ENCODE measurements around the gene SLC7A11.
A peak's percentile ranks its signal among the peaks of the same experiment; 100 is the strongest.
"Not testable (repeated sequence)": the region's sequence is repeated elsewhere in the genome, so short reads cannot be mapped to it uniquely, and the experiment has no call there.

Gene SLC7A11

DNA sequence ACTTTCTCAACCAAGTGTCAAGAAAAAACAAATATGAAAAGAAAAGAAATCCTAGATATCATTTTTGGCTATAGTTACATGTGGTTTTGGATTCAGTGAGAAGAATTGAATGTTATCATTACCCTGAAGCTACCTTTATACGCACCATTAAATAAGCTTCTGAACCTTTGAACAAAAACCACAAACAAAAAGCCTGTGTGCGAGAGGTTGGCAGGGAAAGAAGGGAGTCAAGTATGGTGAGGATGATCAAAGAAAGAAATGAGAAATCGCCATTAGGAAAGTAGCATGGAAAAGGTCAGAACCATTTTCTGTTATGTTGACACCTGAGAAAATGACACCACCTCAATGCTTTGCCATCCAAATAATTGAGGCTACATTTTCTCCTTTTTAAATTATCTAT is 1.2 kb upstream of the SLC7A11 start:
- Mint-ChIP-seq H3K4me1 (peaks cover 22% of the 10 kb centered on the region), H3K9me3 (no peaks in the 10 kb centered on the region), H3K4me3 (no peak overlapping the region), H3K36me3 (ENCODE audit: low read depth) (no peaks in the 10 kb centered on the region), H3K27ac (peak overlapping the region in 1 of 3 experiments; percentile 30), H3K27me3 (ENCODE audit: low read depth) (no peaks in the 10 kb centered on the region)
- TF ChIP-seq, protein P1, sequence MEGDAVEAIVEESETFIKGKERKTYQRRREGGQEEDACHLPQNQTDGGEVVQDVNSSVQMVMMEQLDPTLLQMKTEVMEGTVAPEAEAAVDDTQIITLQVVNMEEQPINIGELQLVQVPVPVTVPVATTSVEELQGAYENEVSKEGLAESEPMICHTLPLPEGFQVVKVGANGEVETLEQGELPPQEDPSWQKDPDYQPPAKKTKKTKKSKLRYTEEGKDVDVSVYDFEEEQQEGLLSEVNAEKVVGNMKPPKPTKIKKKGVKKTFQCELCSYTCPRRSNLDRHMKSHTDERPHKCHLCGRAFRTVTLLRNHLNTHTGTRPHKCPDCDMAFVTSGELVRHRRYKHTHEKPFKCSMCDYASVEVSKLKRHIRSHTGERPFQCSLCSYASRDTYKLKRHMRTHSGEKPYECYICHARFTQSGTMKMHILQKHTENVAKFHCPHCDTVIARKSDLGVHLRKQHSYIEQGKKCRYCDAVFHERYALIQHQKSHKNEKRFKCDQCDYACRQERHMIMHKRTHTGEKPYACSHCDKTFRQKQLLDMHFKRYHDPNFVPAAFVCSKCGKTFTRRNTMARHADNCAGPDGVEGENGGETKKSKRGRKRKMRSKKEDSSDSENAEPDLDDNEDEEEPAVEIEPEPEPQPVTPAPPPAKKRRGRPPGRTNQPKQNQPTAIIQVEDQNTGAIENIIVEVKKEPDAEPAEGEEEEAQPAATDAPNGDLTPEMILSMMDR (IDR thresholded peaks at IDR 0.05; ENCODE audit: unreplicated experiment in 3 of 3), result no peak

DNA sequence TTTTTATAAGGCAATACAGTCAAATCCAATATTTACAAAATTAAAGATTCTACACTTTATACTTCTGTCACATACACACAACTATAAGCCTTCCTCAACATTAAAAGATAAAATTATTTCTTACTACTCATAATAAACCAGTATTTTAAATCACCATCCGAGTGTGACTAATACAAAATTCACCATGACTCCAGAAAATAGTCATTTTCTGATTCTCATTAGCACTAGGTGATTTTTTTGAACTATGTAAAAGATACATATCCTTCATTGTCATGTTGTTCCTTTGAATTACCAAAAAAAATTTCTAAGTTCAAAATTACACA is 646 bp upstream of the SLC7A11 start:
- H3K4me1 Mint-ChIP-seq, result peaks cover 22% of the 10 kb centered on the region
- peak overlapping the region in 2 of 3 experiments; percentile 86 to 89 for H3K27ac Mint-ChIP-seq
- H3K4me3 Mint-ChIP-seq, result peak overlapping the region; percentile 55 to 87 (median 80)
- no peaks in the 10 kb centered on the region for H3K27me3 Mint-ChIP-seq (ENCODE audit: low read depth)
- no peaks in the 10 kb centered on the region for H3K36me3 Mint-ChIP-seq (ENCODE audit: low read depth)
- TF ChIP-seq, protein P1 (IDR thresholded peaks at IDR 0.05; ENCODE audit: unreplicated experiment in 3 of 3), result no peak
- no peaks in the 10 kb centered on the region for H3K9me3 Mint-ChIP-seq

DNA sequence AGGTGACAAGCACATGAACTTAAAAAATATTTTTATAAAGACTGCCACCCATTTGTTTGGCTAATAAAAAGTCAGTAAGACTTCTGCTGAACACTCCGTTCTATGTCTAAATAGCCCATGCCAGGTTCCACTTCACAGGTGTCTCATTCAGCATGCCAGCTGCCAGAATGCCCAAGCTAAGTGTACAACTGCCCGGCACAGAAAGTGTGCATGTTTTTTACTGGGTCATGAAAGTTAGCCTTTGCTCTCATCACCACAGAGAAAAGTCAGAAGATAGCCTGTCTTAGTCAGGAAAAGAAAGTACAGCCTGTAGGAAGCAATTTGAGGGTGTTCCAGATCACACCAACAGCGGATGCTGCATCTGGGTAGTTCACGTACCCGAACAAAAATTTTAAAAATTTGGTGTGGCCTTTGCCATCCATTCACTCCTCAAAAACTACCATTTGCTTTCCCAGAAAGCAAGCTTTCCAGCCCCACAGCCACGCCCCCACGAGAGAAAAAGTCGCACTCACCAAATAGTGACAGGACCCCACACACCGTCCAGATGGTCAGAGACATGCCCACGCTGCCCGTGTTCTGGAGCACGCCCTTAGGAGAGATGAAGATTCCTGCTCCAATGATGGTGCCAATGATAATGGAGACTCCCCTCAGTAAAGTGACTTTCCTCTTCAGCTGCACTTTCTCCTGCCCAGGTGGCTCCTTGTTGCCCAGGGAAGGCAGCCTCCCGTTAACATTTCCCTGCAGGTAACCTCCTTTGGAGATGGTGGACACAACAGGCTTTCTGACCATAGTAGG is 671 bp downstream of the SLC7A11 start:
- H3K27me3 Mint-ChIP-seq (ENCODE audit: low read depth), result no peaks in the 10 kb centered on the region
- no peaks in the 10 kb centered on the region for H3K9me3 Mint-ChIP-seq
- TF ChIP-seq, protein P1 (IDR thresholded peaks at IDR 0.05; ENCODE audit: unreplicated experiment in 3 of 3), result no peak
- no peaks in the 10 kb centered on the region for H3K36me3 Mint-ChIP-seq (ENCODE audit: low read depth)
- H3K4me1 Mint-ChIP-seq, result peaks cover 22% of the 10 kb centered on the region
- peak overlapping the region; percentile 80 to 87 (median 85) for H3K4me3 Mint-ChIP-seq
- H3K27ac Mint-ChIP-seq, result peak overlapping the region; percentile 86 to 94 (median 89)

DNA sequence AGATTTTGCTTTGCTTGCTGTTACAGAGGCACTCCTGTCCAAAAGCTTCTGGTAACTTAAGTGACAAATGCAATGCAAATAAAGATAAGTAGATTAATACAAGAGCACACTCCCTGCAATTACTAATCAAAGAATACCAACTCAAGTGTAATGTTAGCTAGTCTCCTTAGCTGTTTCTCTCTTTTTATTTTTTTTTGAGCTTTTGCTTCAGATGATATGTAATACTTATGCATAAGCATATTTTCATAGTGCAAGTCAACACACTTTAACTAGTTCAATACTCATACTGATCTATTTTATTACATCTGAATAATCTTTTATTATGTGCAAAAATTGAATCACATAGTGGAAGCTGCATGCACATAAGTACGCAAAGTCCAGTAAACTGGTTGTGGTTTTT is 2.7 kb downstream of the SLC7A11 start:
- Mint-ChIP-seq H3K9me3 (no peaks in the 10 kb centered on the region), H3K36me3 (ENCODE audit: low read depth) (no peaks in the 10 kb centered on the region), H3K27ac (no peak overlapping the region), H3K4me1 (peaks cover 22% of the 10 kb centered on the region), H3K4me3 (peak overlapping the region in 2 of 3 experiments; percentile 43 to 58), H3K27me3 (ENCODE audit: low read depth) (no peaks in the 10 kb centered on the region)
- TF ChIP-seq, protein P1 (IDR thresholded peaks at IDR 0.05; ENCODE audit: unreplicated experiment in 3 of 3), result no peak

DNA sequence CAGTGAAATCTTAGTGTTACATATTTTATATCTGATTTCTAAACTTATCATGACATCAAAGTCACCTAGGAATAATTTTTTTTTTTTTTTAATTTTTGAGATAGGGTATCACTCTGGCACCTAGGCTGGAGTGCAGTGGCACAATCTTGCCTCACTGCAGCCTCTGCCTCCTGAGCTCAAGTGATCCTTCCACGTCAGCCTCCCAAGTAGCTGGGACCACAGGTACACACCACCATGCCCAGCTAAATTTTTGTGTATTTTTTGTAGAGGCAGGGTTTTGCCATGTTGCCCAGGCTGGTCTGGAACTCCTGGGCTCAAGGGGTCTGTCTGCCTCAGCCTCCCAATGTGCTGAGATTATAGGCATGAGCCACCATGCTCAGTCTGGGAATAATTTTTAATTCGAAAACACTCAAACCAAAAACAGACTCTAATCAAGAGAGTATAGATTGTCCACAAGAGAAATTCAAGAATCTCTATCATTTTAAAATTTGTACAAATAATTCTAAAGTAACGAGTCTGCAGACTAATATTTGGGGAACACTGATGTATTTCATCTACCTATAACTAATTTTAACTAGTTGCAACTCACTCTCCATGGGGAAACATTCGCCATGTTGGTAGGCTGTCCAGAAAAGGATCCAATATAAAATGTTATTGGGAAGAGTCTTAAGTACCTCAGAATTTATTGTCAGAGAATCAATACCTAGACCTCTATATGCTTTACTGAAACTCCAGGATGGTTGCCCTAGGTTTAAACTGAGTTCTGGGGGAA is 3.4 kb downstream of the SLC7A11 start:
- no peaks in the 10 kb centered on the region for H3K9me3 Mint-ChIP-seq
- peaks cover 19% of the 10 kb centered on the region for H3K4me1 Mint-ChIP-seq

DNA sequence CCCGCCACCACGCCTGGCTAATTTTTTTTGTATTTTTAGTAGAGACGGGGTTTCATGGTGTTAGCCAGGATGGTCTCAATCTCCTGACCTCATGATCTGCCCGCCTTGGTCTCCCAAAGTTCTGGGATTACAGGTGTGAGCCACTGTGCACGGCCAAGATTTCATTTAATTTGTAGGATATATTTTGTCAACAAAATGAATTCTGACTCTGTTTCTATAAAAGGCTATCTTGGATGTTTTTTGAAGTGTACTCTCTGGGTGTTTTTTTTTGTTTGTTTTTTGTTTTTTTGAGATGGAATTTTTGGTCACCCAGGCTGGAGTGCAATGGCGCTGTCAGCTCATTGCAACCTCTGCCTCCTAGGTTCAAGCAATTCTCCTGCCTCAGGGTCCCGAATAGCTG is 5.0 kb downstream of the SLC7A11 start:
- not testable (repeated sequence) for H3K27ac Mint-ChIP-seq; H3K36me3 Mint-ChIP-seq (ENCODE audit: low read depth); H3K27me3 Mint-ChIP-seq (ENCODE audit: low read depth); H3K4me3 Mint-ChIP-seq; H3K9me3 Mint-ChIP-seq
- H3K4me1 Mint-ChIP-seq, result peaks cover 11% of the 10 kb centered on the region

More for the DNA sequence above, 3.4 kb downstream of the SLC7A11 start:
- TF ChIP-seq, protein P1 (IDR thresholded peaks at IDR 0.05; ENCODE audit: unreplicated experiment in 3 of 3), result no peak
- Mint-ChIP-seq H3K36me3 (ENCODE audit: low read depth) (no peaks in the 10 kb centered on the region), H3K4me3 (no peak overlapping the region), H3K27me3 (ENCODE audit: low read depth) (no peaks in the 10 kb centered on the region), H3K27ac (no peak overlapping the region)

Data from nephron (organoid).